Esophagus squamous epithelium (tissue), 4 donors: Measurements from ENCODE around the gene RIMBP2.

Experiments
- POLR2A ChIP-seq, 4 donors: fragments of 450-650 bp; IDR thresholded peaks; one replicate each; pipeline ENCODE4 v1.6.1; 2017; ENCODE audit warnings: antibody characterized with exemption in 4 of 4, mild to moderate bottlenecking in 4 of 4, moderate library complexity in 3 of 4
- TF ChIP-seq, protein P1 (sequence below), 6 experiments: fragments of 450-650 bp in 4 of 6; fragments of 200-600 bp in 2 of 6; sonication (generic) in 2 of 6; IDR thresholded peaks; one replicate each; pipeline ENCODE4 v1.5.1; 2016 to 2019; ENCODE audit warnings: antibody characterized with exemption in 6 of 6, mild to moderate bottlenecking in 4 of 6, moderate library complexity in 4 of 6

DNA sequence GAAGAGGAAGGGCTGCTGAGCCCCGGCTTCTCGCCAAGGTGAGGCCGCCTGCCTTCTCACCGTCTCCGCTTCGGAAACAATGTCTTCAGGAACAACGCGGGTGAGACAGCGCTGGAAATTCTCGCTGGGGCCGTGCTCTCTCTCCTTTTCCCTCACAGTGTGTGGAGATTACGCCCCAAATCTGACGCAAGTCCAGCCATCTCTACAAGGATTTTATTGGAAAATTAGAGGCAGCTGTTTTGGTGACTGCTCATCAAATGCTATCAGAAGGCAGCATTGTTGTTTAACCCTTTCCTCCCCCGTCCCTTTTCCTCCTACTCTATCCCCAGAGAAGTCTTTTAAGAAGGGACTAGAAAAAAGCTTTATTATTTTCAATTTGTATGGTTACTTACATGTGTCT, 324.9 kb downstream of the RIMBP2 start:
- no peak for TF ChIP-seq POLR2A (IDR thresholded peaks at IDR 0.05)
- TF ChIP-seq, protein P1, sequence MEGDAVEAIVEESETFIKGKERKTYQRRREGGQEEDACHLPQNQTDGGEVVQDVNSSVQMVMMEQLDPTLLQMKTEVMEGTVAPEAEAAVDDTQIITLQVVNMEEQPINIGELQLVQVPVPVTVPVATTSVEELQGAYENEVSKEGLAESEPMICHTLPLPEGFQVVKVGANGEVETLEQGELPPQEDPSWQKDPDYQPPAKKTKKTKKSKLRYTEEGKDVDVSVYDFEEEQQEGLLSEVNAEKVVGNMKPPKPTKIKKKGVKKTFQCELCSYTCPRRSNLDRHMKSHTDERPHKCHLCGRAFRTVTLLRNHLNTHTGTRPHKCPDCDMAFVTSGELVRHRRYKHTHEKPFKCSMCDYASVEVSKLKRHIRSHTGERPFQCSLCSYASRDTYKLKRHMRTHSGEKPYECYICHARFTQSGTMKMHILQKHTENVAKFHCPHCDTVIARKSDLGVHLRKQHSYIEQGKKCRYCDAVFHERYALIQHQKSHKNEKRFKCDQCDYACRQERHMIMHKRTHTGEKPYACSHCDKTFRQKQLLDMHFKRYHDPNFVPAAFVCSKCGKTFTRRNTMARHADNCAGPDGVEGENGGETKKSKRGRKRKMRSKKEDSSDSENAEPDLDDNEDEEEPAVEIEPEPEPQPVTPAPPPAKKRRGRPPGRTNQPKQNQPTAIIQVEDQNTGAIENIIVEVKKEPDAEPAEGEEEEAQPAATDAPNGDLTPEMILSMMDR (IDR thresholded peaks at IDR 0.05), result no peak
